HG03558 (cell line): Measurements from ENCODE around the gene EDEM1.
"Not testable (repeated sequence)": the region's sequence is repeated elsewhere in the genome, so short reads cannot be mapped to it uniquely, and the experiment has no call there.

Experiments
- ATAC-seq: cut with Tn5 transposase; IDR thresholded peaks from one replicate; pipeline ENCODE4 v1.9.1; 2021; ENCODE audit warnings: moderate number of reproducible peaks; ENCODE audit not compliant: unreplicated experiment; ENCODE audit errors: extremely low read depth

Gene EDEM1

GRCh38 chr3:5170975-5171374 is 16.5 kb upstream of the EDEM1 start:
- ATAC-seq: no peak

- ATAC-seq: no peak
Measured at GRCh38 chr3:5172018-5172417, 15.5 kb upstream of the EDEM1 start.

- ATAC-seq: not testable (repeated sequence)
Measured at GRCh38 chr3:5179036-5179435, 8.5 kb upstream of the EDEM1 start.

GRCh38 chr3:5181469-5182141 is 5.9 kb upstream of the EDEM1 start:
- ATAC-seq: peak; percentile 75

- ATAC-seq: not testable (repeated sequence)
Measured at GRCh38 chr3:5183714-5184113, 3.8 kb upstream of the EDEM1 start.

- no peak for ATAC-seq
Measured at GRCh38 chr3:5184499-5184898, 3.0 kb upstream of the EDEM1 start.

GRCh38 chr3:5185093-5185673 is 2.3 kb upstream of the EDEM1 start:
- no peak for ATAC-seq

- ATAC-seq: peak; percentile 10
Measured at GRCh38 chr3:5186089-5186857, 1.2 kb upstream of the EDEM1 start.

GRCh38 chr3:5186858-5187155 is 700 bp upstream of the EDEM1 start:
- ATAC-seq: no peak

GRCh38 chr3:5187920-5188418 is 462 bp downstream of the EDEM1 start:
- peak; percentile 0 for ATAC-seq

GRCh38 chr3:5188419-5189221 is 1.1 kb downstream of the EDEM1 start:
- ATAC-seq: no peak

GRCh38 chr3:5190147-5190791 is 2.8 kb downstream of the EDEM1 start:
- ATAC-seq: no peak

GRCh38 chr3:5191555-5192304 is 4.2 kb downstream of the EDEM1 start:
- no peak for ATAC-seq

GRCh38 chr3:5192571-5193365 is 5.3 kb downstream of the EDEM1 start:
- no peak for ATAC-seq

- no peak for ATAC-seq
Measured at GRCh38 chr3:5194341-5194740, 6.8 kb downstream of the EDEM1 start.

GRCh38 chr3:5194801-5195509 is 7.4 kb downstream of the EDEM1 start:
- peak; percentile 19 for ATAC-seq

- ATAC-seq: no peak
Measured at GRCh38 chr3:5195605-5196004, 8.1 kb downstream of the EDEM1 start.

GRCh38 chr3:5197022-5197421 is 9.5 kb downstream of the EDEM1 start:
- ATAC-seq: no peak
